ENCODE results near the gene SNX10.

GRCh38 chr7:26307226-26307625, 15.6 kb downstream of the SNX10 start:
- TF ChIP-seq CTCF (IDR thresholded peaks at IDR 0.05) = no peak
- TF ChIP-seq POLR2A (IDR thresholded peaks at IDR 0.05) = no peak

Data from adrenal gland (tissue), 5 donors.